A673 (cell line): ENCODE data around the gene TTC33. TPM values are rescaled to one million over a fixed set of nuclear protein-coding genes. Genes with fewer than 3 reads are reported as not detected.

ENCODE experiments used
- BruUV-seq: library from RNA; stranded (reverse); fragments of 400-500 nt; replicated peaks from 2 replicates; lab custom pipeline; 2021; lab: Mats Ljungman, UMichigan
- CTCF ChIA-PET: fragments of 300-600 bp; sonication (Branson Sonifier 250); formaldehyde crosslinking; loops from one replicate; lab custom pipeline; 2022; ENCODE audit warnings: antibody characterized with exemption; lab: Charles Lee
- POLR2A ChIA-PET: fragments of 300-600 bp; sonication (Branson Sonifier 250); formaldehyde crosslinking; loops from one replicate; lab custom pipeline; 2022; ENCODE audit warnings: antibody characterized with exemption; ENCODE audit not compliant: low non-redundant PET; lab: Charles Lee
- DNase-seq: peaks from one replicate; pipeline ENCODE4 v3.0.0-alpha.2; 2015; ENCODE audit warnings: low spot score
- H3K27ac ChIP-seq: fragments of 200-600 bp; sonication (generic); 2 replicates; pipeline ENCODE4 v1.5.1; 2016; ENCODE audit warnings: mixed run types, low read depth, mild to moderate bottlenecking, mixed read lengths, antibody characterized with exemption, low read length; ENCODE audit not compliant: poor library complexity, severe bottlenecking
- H3K27me3 ChIP-seq: fragments of 200-600 bp; sonication (generic); replicated peaks from 2 replicates; pipeline ENCODE4 v1.6.1; 2017; ENCODE audit warnings: mixed run types, low read depth, mild to moderate bottlenecking, mixed read lengths, antibody characterized with exemption, low read length; ENCODE audit not compliant: insufficient read depth, poor library complexity
- H3K36me3 ChIP-seq: fragments of 200-600 bp; sonication (generic); 2 replicates; pipeline ENCODE4 v1.6.1; 2016; ENCODE audit warnings: mixed run types, mild to moderate bottlenecking, mixed read lengths, antibody characterized with exemption, low read length; ENCODE audit not compliant: insufficient read depth, poor library complexity, severe bottlenecking
- H3K4me1 ChIP-seq: fragments of 200-600 bp; sonication (generic); 2 replicates; pipeline ENCODE4 v1.6.1; 2017; ENCODE audit warnings: mixed run types, mild to moderate bottlenecking, mixed read lengths, antibody characterized with exemption, low read length; ENCODE audit not compliant: insufficient read depth, poor library complexity, severe bottlenecking
- H3K4me3 ChIP-seq: fragments of 200-600 bp; sonication (generic); 2 replicates; pipeline ENCODE4 v1.5.1; 2016; ENCODE audit warnings: low read depth, mixed run types, mild to moderate bottlenecking, mixed read lengths, low read length; ENCODE audit not compliant: poor library complexity, severe bottlenecking
- H3K9me3 ChIP-seq: fragments of 200-600 bp; sonication (generic); 2 replicates; pipeline ENCODE4 v1.6.1; 2016; ENCODE audit warnings: mixed run types, low read depth, mild to moderate bottlenecking, mixed read lengths, antibody characterized with exemption, low read length; ENCODE audit not compliant: poor library complexity, severe bottlenecking
- CTCF ChIP-seq: fragments of 300-800, 200-600 bp; sonication (generic); conservative IDR thresholded peaks from 2 replicates; pipeline ENCODE4 v1.5.1; 2017; ENCODE audit warnings: low read depth, mild to moderate bottlenecking, antibody characterized with exemption, low read length, moderate library complexity, mixed read lengths
- EZH2 ChIP-seq: fragments of 200-600 bp; sonication (generic); IDR thresholded peaks from 2 replicates; pipeline ENCODE4 v1.6.1; 2017; ENCODE audit warnings: borderline replicate concordance, low read depth, mild to moderate bottlenecking, mixed read lengths, antibody characterized with exemption, low read length; ENCODE audit not compliant: poor library complexity, severe bottlenecking
- intact Hi-C: fragments of 100-400 bp; cut with micrococcal nuclease; formaldehyde crosslinking; loops from one replicate; pipeline ENCODE4 v1.10.0; 2022; ENCODE audit not compliant: unreplicated experiment
- total RNA-seq: library from RNA; stranded (reverse); gene quantifications from 2 replicates; pipeline ENCODE4 v1.2.3, GENCODE V29; 2021

Gene TTC33
- total RNA-seq, 1 experiment from 2014 or later = 17.0 TPM

- Histone ChIP-seq H3K36me3 (no peaks in the 10 kb centered on the region), H3K4me1 (no peaks in the 10 kb centered on the region), H3K27ac (no peak overlapping the region), H3K4me3 (no peak overlapping the region), H3K27me3 (no peaks in the 10 kb centered on the region), H3K9me3 (no peaks in the 10 kb centered on the region)
- ChIA-PET CTCF (no interaction called here), POLR2A (no interaction called here)
- no peak for TF ChIP-seq EZH2
- no peak for TF ChIP-seq CTCF
- intact Hi-C loops = no loop called here
- DNase-seq = no peak
- no TSS peak for BruUV-seq
Observed at GRCh38 chr5:40556811-40557210, 198.9 kb downstream of the TTC33 start.

GRCh38 chr5:40555886-40556285 is 199.9 kb downstream of the TTC33 start:
- no TSS peak for BruUV-seq

GRCh38 chr5:40554813-40555212 is 200.9 kb downstream of the TTC33 start:
- no peak overlapping the region for H3K27ac ChIP-seq
- no peaks in the 10 kb centered on the region for H3K4me1 ChIP-seq
- no peaks in the 10 kb centered on the region for H3K27me3 ChIP-seq
- DNase-seq = no peak
- intact Hi-C loops = loop anchor here (1.0 kb wide), 1 partner anchor 22 kb away; no protein-coding TSS in a partner anchor
- ChIA-PET CTCF (no interaction called here), POLR2A (no interaction called here)
- no peaks in the 10 kb centered on the region for H3K36me3 ChIP-seq
- no peak for TF ChIP-seq EZH2
- no peak for TF ChIP-seq CTCF
- BruUV-seq = no TSS peak
- H3K4me3 ChIP-seq = no peak overlapping the region
- no peaks in the 10 kb centered on the region for H3K9me3 ChIP-seq

More at GRCh38 chr5:40555886-40556285, 199.9 kb downstream of the TTC33 start:
- POLR2A ChIA-PET = no interaction called here
- CTCF ChIA-PET = no interaction called here
- intact Hi-C loops = no loop called here
- no peak overlapping the region for H3K4me3 ChIP-seq
- no peaks in the 10 kb centered on the region for H3K27me3 ChIP-seq
- no peaks in the 10 kb centered on the region for H3K36me3 ChIP-seq
- TF ChIP-seq CTCF (no peak), EZH2 (no peak)
- no peak overlapping the region for H3K27ac ChIP-seq
- DNase-seq = no peak
- H3K4me1 ChIP-seq = no peaks in the 10 kb centered on the region
- H3K9me3 ChIP-seq = no peaks in the 10 kb centered on the region
